ENCODE data around the gene PPP6R3. TPM values are rescaled to one million over a fixed set of nuclear protein-coding genes. Genes with fewer than 3 reads are reported as not detected.
"Not testable (repeated sequence)": the region's sequence is repeated elsewhere in the genome, so short reads cannot be mapped to it uniquely, and the experiment has no call there.

PPP6R3 gene
- total and polyA plus RNA-seq, 5 donors from 2014 or later, result 46.7 to 172 (median 51.6) TPM

- Histone ChIP-seq H3K4me1 (ENCODE audit: control insufficient read depth, insufficient read depth, low read length, poor library complexity, severe bottlenecking) (peaks cover 15% of the 10 kb centered on the region), H3K36me3 (ENCODE audit: control insufficient read depth, insufficient read depth, low read length) (peaks cover 34% of the 10 kb centered on the region), H3K4me3 (ENCODE audit: low read depth, low read length) (no peak overlapping the region), H3K27ac (ENCODE audit: insufficient read depth, low read length, poor library complexity, severe bottlenecking) (no peak overlapping the region), H3K27me3 (ENCODE audit: control insufficient read depth, insufficient read depth, low read length) (no peaks in the 10 kb centered on the region), H3K9me3 (ENCODE audit: control insufficient read depth in 2 of 2, low read length in 2 of 2) (no peaks in the 10 kb centered on the region)
- peaks cover 51 to 86% (median 61%) of the 10 kb centered on the region in 4 donors for H3K4me1 Mint-ChIP-seq
- no peaks in the 10 kb centered on the region for H3K27me3 Mint-ChIP-seq
- H3K4me3 Mint-ChIP-seq, result no peak overlapping the region
- DNase-seq (no peak), ATAC-seq (ENCODE audit: low read depth in 2 of 2) (no peak)
- H3K27ac Mint-ChIP-seq, result peak overlapping the region in 2 of 3 donors; percentile 31 to 88
- H3K9me3 Mint-ChIP-seq, result no peaks in the 10 kb centered on the region
- peaks cover 36% of the 10 kb centered on the region for H3K36me3 Mint-ChIP-seq
Measured at GRCh38 chr11:68532727-68533369, 72.3 kb downstream of the PPP6R3 start.

GRCh38 chr11:68533945-68534344, 73.4 kb downstream of the PPP6R3 start:
- peaks cover 45 to 77% (median 53%) of the 10 kb centered on the region in 4 donors for H3K4me1 Mint-ChIP-seq
- H3K27me3 ChIP-seq (ENCODE audit: control insufficient read depth, insufficient read depth, low read length), result no peaks in the 10 kb centered on the region
- DNase-seq (peak in 1 of 3 donors; percentile 13), ATAC-seq (ENCODE audit: low read depth in 2 of 2) (peak in 1 of 2 donors; percentile 43)
- H3K27ac ChIP-seq (ENCODE audit: insufficient read depth, low read length, poor library complexity, severe bottlenecking), result no peak overlapping the region
- H3K36me3 ChIP-seq (ENCODE audit: control insufficient read depth, insufficient read depth, low read length), result peaks cover 40% of the 10 kb centered on the region
- H3K36me3 Mint-ChIP-seq, result peaks cover 40% of the 10 kb centered on the region
- peaks cover 4% of the 10 kb centered on the region for H3K4me1 ChIP-seq (ENCODE audit: control insufficient read depth, insufficient read depth, low read length, poor library complexity, severe bottlenecking)
- peak overlapping the region in 1 of 4 donors; percentile 39 for H3K4me3 Mint-ChIP-seq
- peak overlapping the region in 2 of 3 donors; percentile 47 to 63 for H3K27ac Mint-ChIP-seq
- H3K27me3 Mint-ChIP-seq, result no peaks in the 10 kb centered on the region
- H3K4me3 ChIP-seq (ENCODE audit: low read depth, low read length), result no peak overlapping the region
- H3K9me3 ChIP-seq (ENCODE audit: control insufficient read depth in 2 of 2, low read length in 2 of 2), result no peaks in the 10 kb centered on the region
- no peaks in the 10 kb centered on the region for H3K9me3 Mint-ChIP-seq

- Histone ChIP-seq H3K36me3 (ENCODE audit: control insufficient read depth, insufficient read depth, low read length) (peaks cover 46% of the 10 kb centered on the region), H3K9me3 (ENCODE audit: control insufficient read depth in 2 of 2, low read length in 2 of 2) (no peaks in the 10 kb centered on the region), H3K4me1 (ENCODE audit: control insufficient read depth, insufficient read depth, low read length, poor library complexity, severe bottlenecking) (peaks cover 4% of the 10 kb centered on the region), H3K27me3 (ENCODE audit: control insufficient read depth, insufficient read depth, low read length) (no peaks in the 10 kb centered on the region), H3K4me3 (ENCODE audit: low read depth, low read length) (no peak overlapping the region), H3K27ac (ENCODE audit: insufficient read depth, low read length, poor library complexity, severe bottlenecking) (no peak overlapping the region)
- ATAC-seq (ENCODE audit: low read depth in 2 of 2) (no peak), DNase-seq (no peak)
- Mint-ChIP-seq H3K27ac (peak overlapping the region in 1 of 3 donors; percentile 94), H3K4me3 (no peak overlapping the region), H3K36me3 (peaks cover 45% of the 10 kb centered on the region), H3K4me1 (peaks cover 43 to 78% (median 52%) of the 10 kb centered on the region in 4 donors), H3K9me3 (no peaks in the 10 kb centered on the region), H3K27me3 (no peaks in the 10 kb centered on the region)
Measured at GRCh38 chr11:68535098-68535497, 74.5 kb downstream of the PPP6R3 start.

- Mint-ChIP-seq H3K36me3 (peaks cover 52% of the 10 kb centered on the region), H3K4me1 (peaks cover 39 to 80% (median 55%) of the 10 kb centered on the region in 4 donors), H3K27ac (peak overlapping the region in 2 of 3 donors; percentile 21 to 79), H3K27me3 (no peaks in the 10 kb centered on the region), H3K4me3 (no peak overlapping the region), H3K9me3 (no peaks in the 10 kb centered on the region)
- Histone ChIP-seq H3K9me3 (ENCODE audit: control insufficient read depth in 2 of 2, low read length in 2 of 2) (no peaks in the 10 kb centered on the region), H3K27ac (ENCODE audit: insufficient read depth, low read length, poor library complexity, severe bottlenecking) (no peak overlapping the region), H3K36me3 (ENCODE audit: control insufficient read depth, insufficient read depth, low read length) (peaks cover 51% of the 10 kb centered on the region), H3K27me3 (ENCODE audit: control insufficient read depth, insufficient read depth, low read length) (no peaks in the 10 kb centered on the region), H3K4me3 (ENCODE audit: low read depth, low read length) (no peak overlapping the region), H3K4me1 (ENCODE audit: control insufficient read depth, insufficient read depth, low read length, poor library complexity, severe bottlenecking) (peaks cover 4% of the 10 kb centered on the region)
- DNase-seq (no peak), ATAC-seq (ENCODE audit: low read depth in 2 of 2) (no peak)
Measured at GRCh38 chr11:68536706-68537105, 76.2 kb downstream of the PPP6R3 start.

- Histone ChIP-seq H3K27ac (ENCODE audit: insufficient read depth, low read length, poor library complexity, severe bottlenecking) (no peak overlapping the region), H3K27me3 (ENCODE audit: control insufficient read depth, insufficient read depth, low read length) (no peaks in the 10 kb centered on the region), H3K4me1 (ENCODE audit: control insufficient read depth, insufficient read depth, low read length, poor library complexity, severe bottlenecking) (peaks cover 9% of the 10 kb centered on the region), H3K4me3 (ENCODE audit: low read depth, low read length) (no peak overlapping the region), H3K36me3 (ENCODE audit: control insufficient read depth, insufficient read depth, low read length) (peaks cover 56% of the 10 kb centered on the region), H3K9me3 (ENCODE audit: control insufficient read depth in 2 of 2, low read length in 2 of 2) (no peaks in the 10 kb centered on the region)
- Mint-ChIP-seq H3K27ac (peak overlapping the region in 1 of 3 donors; percentile 7), H3K36me3 (peaks cover 51% of the 10 kb centered on the region), H3K9me3 (no peaks in the 10 kb centered on the region), H3K4me1 (peaks cover 34 to 79% (median 52%) of the 10 kb centered on the region in 4 donors), H3K27me3 (no peaks in the 10 kb centered on the region), H3K4me3 (no peak overlapping the region)
- ATAC-seq (ENCODE audit: low read depth in 2 of 2), result no peak
- no peak for DNase-seq
Measured at GRCh38 chr11:68538025-68538424, 77.5 kb downstream of the PPP6R3 start.

GRCh38 chr11:68539395-68539794, 78.8 kb downstream of the PPP6R3 start:
- DNase-seq, result no peak
- H3K9me3 ChIP-seq (ENCODE audit: control insufficient read depth in 2 of 2, low read length in 2 of 2), result no peaks in the 10 kb centered on the region
- H3K4me3 Mint-ChIP-seq, result peak overlapping the region in 2 of 4 donors; percentile 19 to 43
- peaks cover 5% of the 10 kb centered on the region for H3K4me1 ChIP-seq (ENCODE audit: control insufficient read depth, insufficient read depth, low read length, poor library complexity, severe bottlenecking)
- peak overlapping the region in 2 of 3 donors; percentile 53 to 82 for H3K27ac Mint-ChIP-seq
- peaks cover 64% of the 10 kb centered on the region for H3K36me3 ChIP-seq (ENCODE audit: control insufficient read depth, insufficient read depth, low read length)
- H3K27me3 Mint-ChIP-seq, result no peaks in the 10 kb centered on the region
- no peak overlapping the region for H3K27ac ChIP-seq (ENCODE audit: insufficient read depth, low read length, poor library complexity, severe bottlenecking)
- peaks cover 30 to 75% (median 50%) of the 10 kb centered on the region in 4 donors for H3K4me1 Mint-ChIP-seq
- H3K4me3 ChIP-seq (ENCODE audit: low read depth, low read length), result no peak overlapping the region
- H3K27me3 ChIP-seq (ENCODE audit: control insufficient read depth, insufficient read depth, low read length), result no peaks in the 10 kb centered on the region
- ATAC-seq (ENCODE audit: low read depth in 2 of 2), result no peak
- peaks cover 52% of the 10 kb centered on the region for H3K36me3 Mint-ChIP-seq
- H3K9me3 Mint-ChIP-seq, result no peaks in the 10 kb centered on the region

GRCh38 chr11:68540504-68540903, 80.0 kb downstream of the PPP6R3 start:
- H3K4me3 ChIP-seq (ENCODE audit: low read depth, low read length); H3K9me3 Mint-ChIP-seq; H3K27ac ChIP-seq (ENCODE audit: insufficient read depth, low read length, poor library complexity, severe bottlenecking); H3K4me1 ChIP-seq (ENCODE audit: control insufficient read depth, insufficient read depth, low read length, poor library complexity, severe bottlenecking); ATAC-seq (ENCODE audit: low read depth in 2 of 2); H3K27me3 Mint-ChIP-seq; H3K9me3 ChIP-seq (ENCODE audit: control insufficient read depth in 2 of 2, low read length in 2 of 2); DNase-seq; H3K27me3 ChIP-seq (ENCODE audit: control insufficient read depth, insufficient read depth, low read length); H3K4me3 Mint-ChIP-seq: not testable (repeated sequence)
- peaks cover 70% of the 10 kb centered on the region for H3K36me3 ChIP-seq (ENCODE audit: control insufficient read depth, insufficient read depth, low read length)
- H3K27ac Mint-ChIP-seq, result peak overlapping the region in 1 of 3 donors; percentile 1
- peaks cover 52% of the 10 kb centered on the region for H3K36me3 Mint-ChIP-seq
- H3K4me1 Mint-ChIP-seq, result peaks cover 23 to 75% (median 50%) of the 10 kb centered on the region in 4 donors

- H3K27me3 ChIP-seq (ENCODE audit: control insufficient read depth, insufficient read depth, low read length), result no peaks in the 10 kb centered on the region
- peak overlapping the region; percentile 0 to 84 (median 1) for H3K27ac Mint-ChIP-seq
- peaks cover 20 to 75% (median 48%) of the 10 kb centered on the region in 4 donors for H3K4me1 Mint-ChIP-seq
- no peak overlapping the region for H3K27ac ChIP-seq (ENCODE audit: insufficient read depth, low read length, poor library complexity, severe bottlenecking)
- H3K27me3 Mint-ChIP-seq, result no peaks in the 10 kb centered on the region
- no peak overlapping the region for H3K4me3 Mint-ChIP-seq
- peaks cover 5% of the 10 kb centered on the region for H3K4me1 ChIP-seq (ENCODE audit: control insufficient read depth, insufficient read depth, low read length, poor library complexity, severe bottlenecking)
- no peak overlapping the region for H3K4me3 ChIP-seq (ENCODE audit: low read depth, low read length)
- H3K36me3 ChIP-seq (ENCODE audit: control insufficient read depth, insufficient read depth, low read length), result peaks cover 76% of the 10 kb centered on the region
- DNase-seq, result no peak
- H3K36me3 Mint-ChIP-seq, result peaks cover 50% of the 10 kb centered on the region
- ATAC-seq (ENCODE audit: low read depth in 2 of 2), result no peak
- H3K9me3 ChIP-seq (ENCODE audit: control insufficient read depth in 2 of 2, low read length in 2 of 2), result no peaks in the 10 kb centered on the region
- H3K9me3 Mint-ChIP-seq, result no peaks in the 10 kb centered on the region
Measured at GRCh38 chr11:68541116-68541515, 80.6 kb downstream of the PPP6R3 start.
